Pons (tissue), 1 donor: Measurements from ENCODE around the gene CEP57L1.
"Not testable (repeated sequence)": the region's sequence is repeated elsewhere in the genome, so short reads cannot be mapped to it uniquely, and the experiment has no call there.

ENCODE experiments used
- DNase-seq: peaks from one replicate; pipeline ENCODE4 v3.0.0-alpha.2; 2016; ENCODE audit warnings: low spot score

Gene CEP57L1

DNA sequence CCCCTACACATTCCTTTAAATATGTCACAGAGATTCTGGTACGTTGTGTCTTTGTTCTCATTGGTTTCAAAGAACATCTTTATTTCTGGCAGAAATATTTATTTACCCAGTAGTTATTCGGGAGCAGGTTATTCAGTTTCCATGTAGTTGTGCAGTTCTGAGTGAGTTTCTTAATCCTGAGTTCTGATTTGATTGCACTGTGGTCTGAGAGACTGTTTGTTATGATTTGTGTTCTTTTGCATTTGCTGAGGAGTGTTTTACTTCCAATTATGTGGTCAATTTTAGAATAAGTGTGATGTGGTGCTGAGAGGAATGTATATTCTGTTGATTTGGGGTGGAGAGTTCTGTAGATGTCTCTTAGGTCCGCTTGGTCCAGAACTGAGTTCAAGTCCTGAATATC is 17.4 kb downstream of the CEP57L1 start:
- not testable (repeated sequence) for DNase-seq

DNA sequence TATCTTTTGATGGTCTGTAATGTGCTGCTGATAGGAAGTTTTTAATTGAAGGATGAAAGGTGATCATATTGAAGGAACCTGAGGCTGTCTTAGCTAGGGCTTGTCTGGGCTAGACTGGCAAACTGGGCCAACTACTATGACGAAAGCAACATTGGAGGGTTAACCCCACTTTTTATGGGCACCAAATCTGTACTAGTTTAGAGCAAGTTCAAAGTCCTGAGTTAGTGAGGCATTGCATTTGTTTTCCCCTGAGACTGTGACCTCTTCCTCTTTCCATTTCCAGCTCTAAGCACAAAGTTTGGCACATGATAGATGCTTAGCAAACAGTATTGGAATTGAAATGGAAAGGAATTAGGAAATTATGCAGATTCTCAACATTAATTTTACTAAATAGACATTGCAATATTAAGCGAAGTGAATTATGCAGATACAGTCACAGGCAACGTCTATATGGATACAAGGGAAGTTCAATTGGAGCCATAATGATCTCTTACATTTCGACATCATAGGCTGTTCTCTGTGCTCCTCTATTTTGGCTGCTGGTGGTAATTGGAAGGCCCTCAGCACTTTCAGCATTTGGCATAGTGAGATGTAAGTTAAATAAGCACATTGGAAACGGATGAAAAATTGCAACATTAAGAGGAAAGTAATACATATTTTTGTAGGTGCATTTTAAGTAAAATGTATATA is 22.2 kb downstream of the CEP57L1 start:
- peak; percentile 37 for DNase-seq

DNA sequence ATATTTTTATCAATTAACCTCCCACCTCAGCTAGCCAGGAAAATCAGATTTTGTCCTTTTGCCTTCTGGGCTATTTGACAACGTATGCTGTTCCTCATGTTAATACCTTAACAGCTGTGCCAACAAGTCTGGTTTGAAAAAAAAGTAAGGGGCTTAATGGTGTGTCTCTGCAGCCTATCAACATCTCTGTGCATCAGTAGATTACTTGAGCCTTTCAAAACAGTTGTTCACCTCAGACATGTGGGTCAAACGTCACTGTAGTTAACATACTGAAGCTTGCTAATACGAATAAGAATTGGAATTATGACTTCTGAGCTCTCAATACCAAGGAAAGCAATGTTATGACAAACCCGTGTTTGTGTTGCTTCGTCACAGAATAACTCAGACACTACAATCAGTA is 23.0 kb downstream of the CEP57L1 start:
- DNase-seq: no peak

DNA sequence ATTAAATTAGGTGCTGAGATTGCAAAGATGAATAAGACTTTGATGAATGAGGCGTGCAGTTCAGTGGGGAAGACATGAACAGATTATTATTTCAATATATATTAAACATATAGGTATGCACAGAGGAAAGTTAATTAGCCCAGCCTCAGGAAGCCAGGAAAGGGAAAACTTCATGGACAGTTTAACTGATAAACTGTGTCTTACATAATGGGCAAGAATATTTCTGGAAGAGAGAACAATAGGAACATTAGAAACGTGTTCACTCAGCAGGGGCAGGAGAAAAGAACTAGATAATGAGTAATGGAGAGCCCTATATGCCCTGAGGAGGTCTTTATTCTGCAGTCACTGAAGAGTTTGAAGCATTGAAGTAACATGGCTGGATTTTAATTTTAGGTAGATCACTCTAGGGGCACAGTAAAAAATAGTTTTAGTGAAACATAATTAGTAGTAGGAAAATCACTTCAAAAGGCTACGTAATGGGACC is 23.6 kb downstream of the CEP57L1 start:
- no peak for DNase-seq

DNA sequence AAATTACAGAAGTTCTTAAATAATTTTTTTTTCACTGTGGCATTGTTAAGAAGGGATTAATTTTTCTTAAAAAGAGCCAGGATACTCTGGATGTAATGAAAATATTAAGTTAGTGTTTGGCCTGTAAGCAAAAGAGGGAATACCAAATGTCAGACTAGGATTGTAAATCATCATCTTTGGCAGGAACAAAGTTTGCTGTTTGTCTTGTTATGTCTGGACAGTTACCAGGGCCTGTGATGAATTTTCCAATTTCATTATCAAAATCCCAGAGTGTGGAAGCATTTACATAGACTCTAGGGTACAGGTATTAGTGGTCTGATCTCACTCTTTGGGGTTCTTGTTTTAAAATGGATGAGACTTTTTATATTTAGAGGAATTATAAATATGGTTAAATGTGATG is 26.1 kb downstream of the CEP57L1 start:
- DNase-seq: no peak

DNA sequence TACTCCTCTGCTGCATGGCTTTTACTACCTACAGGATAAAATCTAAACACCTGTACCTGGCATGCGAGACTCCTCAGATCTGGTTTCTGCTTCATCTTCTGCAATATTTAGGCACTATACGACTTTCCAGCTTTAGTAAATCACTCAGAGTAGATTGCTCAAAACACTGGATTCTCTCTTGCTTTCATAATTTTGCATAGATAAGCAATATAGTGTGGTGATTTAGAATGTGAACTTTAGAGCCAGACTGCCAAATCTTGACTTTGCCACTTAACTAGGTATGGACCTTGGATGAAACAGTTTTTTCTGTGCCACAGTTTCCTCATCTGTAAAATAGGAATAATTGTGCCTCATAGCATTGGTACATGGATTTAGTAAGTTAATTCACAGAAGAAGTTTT is 28.9 kb downstream of the CEP57L1 start:
- DNase-seq: no peak

DNA sequence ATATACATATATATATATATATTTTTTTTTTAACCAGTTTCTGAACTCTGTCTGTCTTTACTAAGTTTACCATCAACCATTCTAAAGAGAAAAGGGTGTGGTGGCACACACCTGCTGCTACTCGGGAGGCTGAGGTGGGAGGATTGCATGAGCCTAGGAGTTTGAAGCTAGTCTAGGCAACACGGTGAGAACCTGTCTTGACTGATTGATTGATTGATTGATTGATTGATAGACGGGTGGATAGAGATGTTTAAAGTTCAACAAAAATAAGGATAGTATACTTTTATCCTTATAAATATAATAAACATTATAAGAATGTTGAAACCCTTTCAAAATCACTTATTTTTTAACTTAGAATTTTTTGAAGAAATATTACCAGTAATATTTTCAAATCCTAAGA is 30.2 kb downstream of the CEP57L1 start:
- no peak for DNase-seq

DNA sequence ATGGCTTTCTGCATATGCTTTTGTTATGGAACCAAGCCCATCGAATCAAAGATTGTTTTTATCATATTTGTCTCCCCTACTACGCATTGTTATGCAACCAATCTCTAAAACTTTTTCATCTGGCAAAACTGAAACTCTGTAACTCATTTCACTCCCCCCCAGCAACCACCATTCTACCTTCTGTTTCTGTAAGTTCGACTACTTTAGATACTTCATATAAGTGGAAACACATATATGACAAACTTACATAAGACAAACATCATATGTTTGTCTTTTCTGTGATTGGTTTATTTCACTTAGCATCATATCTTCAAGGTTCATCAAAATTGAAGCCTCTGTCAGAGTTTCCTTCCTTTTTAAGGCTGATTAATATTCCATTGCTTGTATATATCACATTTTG is 34.8 kb downstream of the CEP57L1 start:
- no peak for DNase-seq

DNA sequence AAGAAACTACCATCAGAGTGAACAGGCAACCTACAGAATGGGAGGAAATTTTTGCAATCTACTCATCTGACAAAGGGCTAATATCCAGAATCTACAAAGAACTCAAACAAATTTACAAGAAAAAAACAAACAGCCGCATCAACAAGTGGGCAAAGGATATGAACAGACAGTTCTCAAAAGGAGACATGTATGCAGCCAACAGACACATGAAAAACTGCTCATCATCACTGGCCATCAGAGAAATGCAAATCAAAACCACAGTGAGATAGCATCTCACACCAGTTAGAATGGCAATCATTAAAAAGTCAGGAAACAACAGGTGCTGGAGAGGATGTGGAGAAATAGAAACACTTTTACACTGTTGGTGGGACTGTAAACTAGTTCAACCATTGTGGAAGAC is 40.3 kb downstream of the CEP57L1 start:
- DNase-seq: not testable (repeated sequence)

DNA sequence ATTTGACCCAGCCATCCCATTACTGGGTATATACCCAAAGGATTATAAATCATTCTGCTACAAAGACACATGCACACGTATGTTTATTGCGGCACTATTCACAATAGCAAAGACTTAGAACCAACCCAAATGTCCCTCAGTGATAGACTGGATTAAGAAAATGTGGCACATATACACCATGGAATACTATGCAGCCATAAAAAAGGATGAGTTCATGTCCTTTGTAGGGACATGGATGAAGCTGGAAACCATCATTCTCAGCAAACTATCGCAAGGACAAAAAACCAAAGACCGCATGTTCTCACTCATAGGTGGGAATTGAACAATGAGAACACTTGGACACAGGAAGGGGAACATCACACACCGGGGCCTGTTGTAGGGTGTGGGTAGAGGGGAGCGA is 40.7 kb downstream of the CEP57L1 start:
- not testable (repeated sequence) for DNase-seq

DNA sequence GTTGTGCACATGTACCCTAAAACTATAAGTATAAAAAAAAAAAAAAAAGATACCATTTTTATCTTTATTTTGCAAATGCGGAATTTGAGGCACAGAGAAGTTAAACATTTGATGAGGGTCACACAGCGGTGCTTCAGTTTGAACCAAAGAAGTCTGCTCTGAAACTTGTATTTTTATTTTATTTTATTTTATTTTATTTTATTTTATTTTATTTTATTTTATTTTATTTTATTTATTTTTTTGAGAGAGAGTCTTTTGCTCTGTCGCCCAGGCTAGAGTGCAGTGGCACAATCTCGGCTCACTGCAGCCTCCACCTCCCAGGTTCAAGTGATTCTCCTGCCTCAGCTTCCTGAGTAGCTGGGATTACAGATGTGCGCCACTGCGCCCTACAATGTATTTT is 41.2 kb downstream of the CEP57L1 start:
- not testable (repeated sequence) for DNase-seq

DNA sequence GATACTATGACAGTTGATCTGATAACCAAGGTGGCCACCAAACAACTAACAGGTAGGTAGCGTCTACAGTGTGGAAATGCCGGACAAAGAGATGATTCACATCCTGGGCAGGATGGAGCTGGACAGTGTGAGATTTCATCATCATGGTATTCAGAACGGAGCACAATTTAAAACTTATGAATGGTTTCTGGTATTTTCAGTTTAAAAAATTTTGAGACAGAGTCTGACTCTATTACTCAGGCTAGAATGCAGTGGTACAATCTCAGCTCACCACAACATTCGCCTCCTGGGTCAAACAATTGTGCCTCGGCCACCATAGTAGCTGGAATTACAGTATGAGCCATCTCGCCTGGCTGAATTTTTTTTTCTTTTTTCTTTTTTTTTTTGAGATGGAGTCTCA is 43.8 kb downstream of the CEP57L1 start:
- DNase-seq: no peak

DNA sequence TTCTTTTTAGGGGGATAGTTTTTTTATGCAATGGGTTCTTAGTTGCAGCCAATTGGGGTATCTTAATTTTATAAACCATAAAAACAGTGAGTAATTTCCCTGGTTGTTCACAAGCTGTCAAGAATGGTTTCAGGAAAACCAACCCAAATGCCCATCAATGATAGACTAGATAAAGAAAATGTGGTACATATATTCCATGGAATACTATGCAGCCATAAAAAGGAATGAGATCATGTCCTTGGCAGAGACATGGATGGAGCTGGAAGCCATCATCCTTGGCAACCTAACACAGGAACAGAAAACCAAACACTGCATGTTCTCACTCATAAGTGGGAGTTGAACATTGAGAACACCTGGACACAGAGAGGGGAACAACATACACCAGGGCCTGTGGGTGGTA is 46.8 kb downstream of the CEP57L1 start:
- not testable (repeated sequence) for DNase-seq

DNA sequence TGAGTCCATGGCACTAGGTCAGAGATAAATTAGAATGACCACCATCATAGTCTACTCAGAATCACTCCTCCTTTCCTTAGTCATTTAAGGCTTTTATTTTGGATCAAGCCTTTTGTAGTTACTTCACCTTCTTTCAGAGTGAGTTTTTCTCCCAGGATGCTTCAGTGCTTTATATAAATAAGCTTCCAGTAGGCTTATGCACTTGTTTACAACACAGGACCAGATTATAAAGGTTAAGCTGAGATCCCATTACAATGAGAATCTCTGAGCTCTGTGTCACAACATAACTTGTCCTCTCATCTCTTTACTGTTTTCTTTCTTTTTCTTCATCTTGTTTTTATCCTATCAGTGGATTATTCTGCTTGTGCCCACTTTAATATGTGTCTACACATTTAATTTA is 47.9 kb downstream of the CEP57L1 start:
- no peak for DNase-seq

DNA sequence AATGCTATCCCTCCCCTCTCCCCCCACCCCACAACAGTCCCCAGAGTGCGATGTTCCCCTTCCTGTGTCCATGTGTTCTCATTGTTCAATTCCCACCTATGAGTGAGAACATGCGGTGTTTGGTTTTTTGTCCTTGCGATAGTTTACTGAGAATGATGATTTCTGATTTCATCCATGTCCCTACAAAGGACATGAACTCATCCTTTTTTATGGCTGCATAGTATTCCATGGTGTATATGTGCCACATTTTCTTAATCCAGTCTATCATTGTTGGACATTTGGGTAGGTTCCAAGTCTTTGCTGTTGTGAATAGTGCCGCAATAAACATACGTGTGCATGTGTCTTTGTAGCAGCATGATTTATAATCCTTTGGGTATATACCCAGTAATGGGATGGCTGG is 52.9 kb downstream of the CEP57L1 start:
- DNase-seq: not testable (repeated sequence)

DNA sequence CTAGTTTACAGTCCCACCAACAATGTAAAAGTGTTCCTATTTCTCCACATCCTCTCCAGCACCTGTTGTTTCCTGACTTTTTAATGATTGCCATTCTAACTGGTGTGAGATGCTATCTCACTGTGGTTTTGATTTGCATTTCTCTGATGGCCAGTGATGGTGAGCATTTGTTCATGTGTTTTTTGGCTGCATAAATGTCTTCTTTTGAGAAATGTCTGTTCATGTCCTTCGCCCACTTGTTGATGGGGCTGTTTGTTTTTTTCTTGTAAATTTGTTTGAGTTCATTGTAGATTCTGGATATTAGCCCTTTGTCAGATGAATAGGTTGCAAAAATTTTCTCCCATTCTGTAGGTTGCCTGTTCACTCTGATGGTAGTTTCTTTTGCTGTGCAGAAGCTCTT is 53.4 kb downstream of the CEP57L1 start:
- DNase-seq: not testable (repeated sequence)

DNA sequence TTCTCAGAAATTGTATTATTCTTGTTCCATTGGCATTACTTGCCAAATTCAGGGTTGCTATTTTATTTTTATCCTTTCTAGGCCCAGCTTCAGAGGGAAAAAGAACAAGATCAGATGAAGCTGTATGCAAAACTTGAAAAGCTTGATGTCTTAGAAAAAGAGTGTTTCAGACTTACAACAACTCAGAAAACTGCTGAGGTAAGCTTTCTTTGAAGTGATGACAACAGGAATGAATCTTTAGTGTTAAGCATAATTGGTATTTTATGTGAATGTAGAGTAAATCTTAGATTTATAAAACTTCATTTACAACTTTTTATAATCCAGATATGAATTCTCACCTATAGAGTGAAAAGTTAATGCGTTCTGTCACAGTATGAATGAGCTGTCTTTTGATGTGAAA is 58.4 kb downstream of the CEP57L1 start:
- DNase-seq: no peak

DNA sequence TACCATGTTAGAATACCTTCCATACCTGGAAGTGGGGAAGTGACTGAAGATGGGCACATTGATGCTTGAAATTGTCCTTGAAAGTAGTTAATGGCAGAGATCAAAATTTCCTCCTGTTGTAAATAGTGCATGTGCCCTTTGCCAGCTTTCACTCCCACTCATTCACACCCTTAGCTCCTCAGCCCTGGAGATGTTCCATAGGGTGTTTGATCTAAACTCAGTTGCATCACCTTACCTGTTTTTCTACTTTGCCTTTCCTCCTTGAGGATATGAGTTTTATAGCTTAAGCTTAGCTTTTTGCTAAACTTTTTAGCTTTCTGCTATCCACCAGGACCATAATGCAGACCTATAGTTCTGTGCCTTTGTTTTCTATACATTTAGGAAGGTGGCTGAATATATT is 69.0 kb downstream of the CEP57L1 start:
- DNase-seq: no peak

DNA sequence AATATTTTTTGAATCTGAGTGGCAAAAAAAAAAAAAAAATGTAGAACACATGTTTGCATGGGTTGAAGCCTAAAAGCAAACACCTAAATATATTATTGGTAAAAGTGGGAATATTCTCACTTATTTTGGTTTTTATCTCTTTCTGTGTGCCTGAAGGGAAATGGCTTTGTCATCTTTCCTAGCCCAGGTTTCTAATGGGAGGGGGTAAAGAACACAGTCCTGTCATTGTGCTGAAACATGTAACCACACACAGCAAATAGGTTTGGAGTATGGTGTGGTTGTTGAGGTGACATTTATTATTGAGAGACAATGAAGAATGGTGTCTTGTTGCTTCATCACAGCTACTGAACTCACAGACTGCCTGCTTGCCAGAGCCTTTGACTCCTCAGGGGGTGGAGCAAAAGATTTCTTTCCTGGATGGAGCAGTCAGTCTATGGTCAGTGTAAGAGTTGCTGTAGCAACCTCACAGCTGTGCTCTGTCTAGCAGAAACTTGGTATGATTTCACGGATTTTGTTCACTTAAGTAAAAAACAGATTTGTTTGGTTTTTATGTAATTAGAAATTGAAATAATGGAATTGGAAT is 70.2 kb downstream of the CEP57L1 start:
- no peak for DNase-seq

DNA sequence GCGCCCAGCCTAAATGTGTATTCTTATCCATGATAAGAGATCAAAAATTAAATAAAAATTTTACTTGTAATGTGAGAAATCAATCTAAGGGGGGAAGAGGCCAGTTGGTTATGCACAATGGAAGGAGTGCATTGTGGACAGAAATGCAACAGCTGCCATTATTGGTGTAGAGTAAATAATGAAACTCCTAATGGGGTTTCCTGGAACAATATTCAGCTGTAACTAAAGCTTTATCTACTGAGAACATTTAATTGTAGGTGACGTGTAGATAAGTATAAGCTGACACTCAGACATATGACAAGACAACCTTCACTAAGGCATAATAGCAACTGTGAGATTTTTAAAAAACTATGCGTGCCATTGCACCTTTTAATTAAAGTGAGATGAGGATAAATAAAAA is 71.4 kb downstream of the CEP57L1 start:
- no peak for DNase-seq

DNA sequence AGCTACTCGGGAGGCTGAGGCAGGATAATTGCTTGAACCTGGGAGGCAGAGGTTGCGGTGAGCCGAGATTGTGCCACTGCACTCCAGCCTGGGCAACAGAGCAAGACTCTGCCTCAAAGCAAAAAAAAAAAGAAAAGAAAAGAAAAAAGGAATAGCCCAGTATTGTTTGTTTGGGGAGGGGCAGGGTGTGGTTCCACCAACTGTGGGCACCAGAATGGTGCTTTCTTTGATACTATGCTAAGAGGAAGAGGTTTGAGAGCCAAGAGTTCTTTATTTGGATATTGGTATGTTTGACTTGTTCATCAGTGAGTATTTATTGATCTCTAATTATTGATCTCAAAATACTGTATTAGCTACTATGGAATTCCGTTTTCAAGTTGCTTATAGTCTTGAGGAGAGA is 72.3 kb downstream of the CEP57L1 start:
- no peak for DNase-seq

DNA sequence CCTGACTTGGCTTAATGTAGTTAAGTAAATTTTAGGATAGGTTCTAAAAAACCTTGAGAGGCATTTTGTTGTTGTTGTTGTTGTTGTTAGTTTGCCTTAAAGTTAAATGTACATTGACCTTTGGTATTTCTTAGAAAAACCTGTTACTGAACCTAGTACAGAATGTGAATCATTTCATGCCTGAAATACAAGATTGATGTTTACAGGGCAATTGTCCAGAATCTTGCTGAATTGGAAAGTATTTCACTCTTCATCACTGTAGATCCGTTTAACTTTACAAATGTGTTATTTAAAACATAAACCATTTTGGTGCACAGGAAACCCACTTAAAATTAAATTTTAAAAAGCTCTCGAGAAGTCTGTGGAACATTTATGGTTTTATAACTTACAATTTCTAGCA is 75.0 kb downstream of the CEP57L1 start:
- DNase-seq: no peak

DNA sequence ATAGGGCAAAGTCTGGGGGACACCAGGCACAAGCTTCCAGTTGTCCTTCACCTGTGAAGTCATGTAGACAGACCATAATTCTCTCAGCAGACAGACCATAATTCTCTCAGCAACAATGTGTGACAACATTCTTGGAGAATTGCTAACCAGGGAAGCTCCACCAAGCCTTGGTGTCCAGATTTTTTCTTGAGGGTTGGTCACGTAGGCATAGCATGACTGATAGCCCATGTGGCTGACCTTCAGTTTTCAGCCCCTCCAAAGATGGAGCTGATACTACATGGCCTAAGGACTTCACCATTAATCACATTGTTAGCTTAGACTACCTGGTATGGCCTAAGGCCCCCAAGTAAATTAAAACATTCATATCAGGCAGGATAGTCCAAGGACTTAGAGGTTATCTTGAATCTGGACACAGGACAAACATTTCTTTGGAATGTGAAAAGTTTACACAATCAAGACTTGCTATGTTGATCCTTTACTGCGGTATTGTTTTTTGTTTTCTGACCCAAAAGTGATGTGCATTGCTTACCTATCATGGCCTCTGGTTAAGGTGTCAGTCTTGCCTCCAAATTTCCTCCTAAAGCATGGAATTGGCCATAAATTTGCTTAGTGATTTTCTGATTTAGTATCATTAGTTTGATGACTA is 76.9 kb downstream of the CEP57L1 start:
- no peak for DNase-seq

DNA sequence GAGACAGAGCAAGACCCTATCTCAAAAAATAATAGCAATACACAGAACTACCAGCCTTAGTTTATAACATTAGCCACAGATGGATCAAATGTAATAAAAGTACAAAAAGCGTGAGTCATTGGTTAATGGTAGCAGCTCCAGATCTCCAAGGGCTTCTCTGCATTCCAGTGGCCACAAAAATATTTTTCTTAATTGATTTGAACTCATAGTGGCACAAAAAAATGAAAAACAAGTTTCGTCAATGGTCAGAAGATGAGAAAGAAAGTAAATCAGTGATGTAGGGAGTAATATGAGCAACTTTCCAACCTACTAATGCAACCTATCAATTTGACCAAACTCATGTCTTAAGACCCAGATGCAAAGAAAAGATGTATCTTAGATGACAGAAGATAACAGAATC is 79.6 kb downstream of the CEP57L1 start:
- no peak for DNase-seq
